Tibial nerve (tissue), 4 donors: ENCODE data around the gene CACHD1. TPM values are rescaled to one million over a fixed set of nuclear protein-coding genes. Genes with fewer than 3 reads are reported as not detected.

Source experiments
- DNase-seq, 2 donors: peaks; one replicate each; pipeline ENCODE4 v3.0.0-alpha.2; 2019; ENCODE audit warnings: low spot score in 2 of 2
- H3K27ac ChIP-seq, 4 donors: fragments of 200-600 bp; sonication (generic) in 3 of 4; one replicate each; pipeline ENCODE4 v1.5.1; 2017 to 2019; ENCODE audit warnings: mild to moderate bottlenecking in 1 of 4
- H3K27me3 ChIP-seq, 2 donors: fragments of 200-600 bp; sonication (generic) in 1 of 2; one replicate each; pipeline versions ENCODE4 v1.5.1 to v1.6.0; 2017 to 2019
- H3K36me3 ChIP-seq, 3 donors: fragments of 200-600 bp; sonication (generic); one replicate each; pipeline ENCODE4 v1.5.1; 2018 to 2019
- H3K4me1 ChIP-seq, 4 donors: fragments of 200-600 bp; sonication (generic) in 3 of 4; one replicate each; pipeline ENCODE4 v1.5.1; 2017 to 2019
- H3K4me3 ChIP-seq, 4 donors: fragments of 200-600 bp; sonication (generic) in 3 of 4; one replicate each; pipeline ENCODE4 v1.5.1; 2017 to 2019; ENCODE audit warnings: mild to moderate bottlenecking in 1 of 4, moderate library complexity in 1 of 4
- H3K9me3 ChIP-seq, 4 donors: fragments of 200-600 bp; sonication (generic) in 3 of 4; one replicate each; pipeline ENCODE4 v1.5.1; 2017 to 2019
- CTCF ChIP-seq, 5 experiments: fragments of 200-600 bp in 3 of 5; fragments of 450-650 bp in 2 of 5; sonication (generic) in 3 of 5; IDR thresholded peaks; one replicate each; pipeline ENCODE4 v1.5.1; 2016 to 2019; ENCODE audit warnings: antibody characterized with exemption in 5 of 5, mild to moderate bottlenecking in 3 of 5, moderate library complexity in 2 of 5
- EP300 ChIP-seq, 2 donors: sonication (generic); formaldehyde crosslinking; IDR thresholded peaks; one replicate each; pipeline ENCODE4 v1.6.1; 2017; ENCODE audit warnings: antibody characterized with exemption in 2 of 2, mild to moderate bottlenecking in 1 of 2
- POLR2A ChIP-seq, 2 donors: fragments of 450-650 bp; IDR thresholded peaks; one replicate each; pipeline ENCODE4 v1.6.1; 2017; ENCODE audit warnings: antibody characterized with exemption in 2 of 2, mild to moderate bottlenecking in 2 of 2, moderate library complexity in 2 of 2
- WGBS, 2 donors: methylation state at CpG; one replicate each; pipeline ENCODE4 v1.1.5; 2018; 5-methylcytosine and 5-hydroxymethylcytosine counted together
- total RNA-seq, 4 donors: library from RNA; depleted of rRNA; stranded (reverse); fragments of >200 nt; gene quantifications; one replicate each; pipeline ENCODE4 v1.1.0, GENCODE V29; 2016

CACHD1 gene
- total RNA-seq, 4 donors from 2014 or later = 7.4 to 15.9 (median 10.0) TPM

- WGBS, 2 donors = 60 to 87% methylated on average over 1 of the region's 1 CpG
- H3K4me1 ChIP-seq = peaks cover 0 to 25% (median 16%) of the 10 kb centered on the region in 4 donors
Observed at GRCh38 chr1:64518692-64519481, 49.0 kb downstream of the CACHD1 start.

GRCh38 chr1:64519901-64520300 is 50.0 kb downstream of the CACHD1 start:
- no peak overlapping the region for H3K4me3 ChIP-seq

More at GRCh38 chr1:64518692-64519481, 49.0 kb downstream of the CACHD1 start:
- Histone ChIP-seq H3K36me3 (no peaks in the 10 kb centered on the region), H3K27me3 (no peaks in the 10 kb centered on the region), H3K27ac (no peak overlapping the region), H3K4me3 (no peak overlapping the region), H3K9me3 (no peaks in the 10 kb centered on the region)
- no peak for DNase-seq
- no peak for TF ChIP-seq POLR2A (IDR thresholded peaks at IDR 0.05)
- TF ChIP-seq EP300 (IDR thresholded peaks at IDR 0.05) = no peak

GRCh38 chr1:64522740-64523139 is 52.8 kb downstream of the CACHD1 start:
- Histone ChIP-seq H3K36me3 (no peaks in the 10 kb centered on the region), H3K27me3 (no peaks in the 10 kb centered on the region), H3K9me3 (no peaks in the 10 kb centered on the region), H3K27ac (no peak overlapping the region), H3K4me1 (peaks cover 0 to 14% (median 2%) of the 10 kb centered on the region in 4 donors), H3K4me3 (no peak overlapping the region)
- no peak for DNase-seq
- no peak for TF ChIP-seq EP300 (IDR thresholded peaks at IDR 0.05)
- TF ChIP-seq POLR2A (IDR thresholded peaks at IDR 0.05) = no peak
- no peak for TF ChIP-seq CTCF (IDR thresholded peaks at IDR 0.05)

More at GRCh38 chr1:64519901-64520300, 50.0 kb downstream of the CACHD1 start:
- no peak for TF ChIP-seq POLR2A (IDR thresholded peaks at IDR 0.05)
- TF ChIP-seq EP300 (IDR thresholded peaks at IDR 0.05) = no peak
- TF ChIP-seq CTCF (IDR thresholded peaks at IDR 0.05) = no peak
- no peaks in the 10 kb centered on the region for H3K9me3 ChIP-seq
- no peaks in the 10 kb centered on the region for H3K27me3 ChIP-seq
- H3K36me3 ChIP-seq = no peaks in the 10 kb centered on the region
- 69 to 73% methylated on average over 3 of the region's 3 CpGs for WGBS, 2 donors
- no peak for DNase-seq
- peaks cover 0 to 15% (median 8%) of the 10 kb centered on the region in 4 donors for H3K4me1 ChIP-seq
- H3K27ac ChIP-seq = no peak overlapping the region

- Histone ChIP-seq H3K27me3 (no peaks in the 10 kb centered on the region), H3K27ac (no peak overlapping the region), H3K4me3 (no peak overlapping the region), H3K36me3 (no peaks in the 10 kb centered on the region), H3K9me3 (no peaks in the 10 kb centered on the region), H3K4me1 (peaks cover 0 to 14% (median 2%) of the 10 kb centered on the region in 4 donors)
- TF ChIP-seq EP300 (IDR thresholded peaks at IDR 0.05) = no peak
- 75 to 81% methylated on average over 5 of the region's 5 CpGs for WGBS, 2 donors
- DNase-seq = no peak
Observed at GRCh38 chr1:64523413-64524337, 53.7 kb downstream of the CACHD1 start.

- TF ChIP-seq POLR2A (IDR thresholded peaks at IDR 0.05) = no peak
- TF ChIP-seq EP300 (IDR thresholded peaks at IDR 0.05) = no peak
- no peak for TF ChIP-seq CTCF (IDR thresholded peaks at IDR 0.05)
- Histone ChIP-seq H3K9me3 (no peaks in the 10 kb centered on the region), H3K27ac (no peak overlapping the region), H3K27me3 (no peaks in the 10 kb centered on the region), H3K4me1 (peaks cover 0 to 14% (median 2%) of the 10 kb centered on the region in 4 donors), H3K36me3 (no peaks in the 10 kb centered on the region), H3K4me3 (no peak overlapping the region)
- 85 to 86% methylated on average over 2 of the region's 2 CpGs for WGBS, 2 donors
- no peak for DNase-seq
Observed at GRCh38 chr1:64524614-64525013, 54.7 kb downstream of the CACHD1 start.
